IMR-90 (cell line): ENCODE measurements around the gene VWA7. TPM values are rescaled to one million over a fixed set of nuclear protein-coding genes. Genes with fewer than 3 reads are reported as not detected.

ENCODE experiments used
- ATAC-seq: fragments of 200-7000 bp; cut with Tn5 transposase; 2 replicates; pipeline ENCODE4 v1.9.1; 2020; ENCODE audit warnings: low read depth, mild to moderate bottlenecking, moderate library complexity
- BruUV-seq: library from RNA; stranded (reverse); fragments of 400-500 nt; replicated peaks from 2 replicates; lab custom pipeline; 2021; lab: Mats Ljungman, UMichigan
- CTCF ChIA-PET: fragments of 300-600 bp; formaldehyde crosslinking; extraction: SDS; loops from one replicate; lab custom pipeline; 2021; ENCODE audit warnings: antibody characterized with exemption; lab: Yijun Ruan, JAX
- POLR2A ChIA-PET: fragments of 300-600 bp; sonication (Branson Sonifier 250); formaldehyde crosslinking; loops from one replicate; lab custom pipeline; 2022; ENCODE audit warnings: antibody characterized with exemption; ENCODE audit not compliant: unreplicated experiment; lab: Charles Lee
- DNase-seq: peaks from one replicate; pipeline ENCODE4 v3.0.0; 2013
- H2AFZ ChIP-seq: replicated peaks from 2 replicates; pipeline ENCODE3; 2013; ENCODE audit warnings: low read length, mild to moderate bottlenecking; ENCODE audit not compliant: poor library complexity
- H2AK5ac ChIP-seq: 2 replicates; pipeline ENCODE4 v1.6.1; 2013; ENCODE audit warnings: low read depth, low read length, inconsistent platforms
- H2AK9ac ChIP-seq: replicated peaks from 2 replicates; pipeline ENCODE3; 2013; ENCODE audit warnings: mild to moderate bottlenecking, low read depth, low read length, moderate library complexity; ENCODE audit not compliant: poor library complexity
- H2BK120ac ChIP-seq: 2 replicates; pipeline ENCODE4 v1.6.1; 2013; ENCODE audit warnings: low read depth, low read length, inconsistent platforms
- H2BK15ac ChIP-seq: 3 replicates; pipeline ENCODE4 v1.6.1; 2013; ENCODE audit warnings: low read depth, low read length, inconsistent platforms
- H2BK20ac ChIP-seq: 2 replicates; pipeline ENCODE4 v1.6.1; 2013; ENCODE audit warnings: low read depth, mild to moderate bottlenecking, inconsistent platforms, low read length, moderate library complexity
- H2BK5ac ChIP-seq: 2 replicates; pipeline ENCODE4 v1.6.1; 2013; ENCODE audit warnings: mild to moderate bottlenecking, low read depth, low read length, inconsistent platforms; ENCODE audit not compliant: poor library complexity, severe bottlenecking
- H3K14ac ChIP-seq: replicated peaks from 2 replicates; pipeline ENCODE4 v1.6.1; 2013; ENCODE audit warnings: low read depth, low read length, inconsistent platforms
- H3K18ac ChIP-seq: 2 replicates; pipeline ENCODE4 v1.6.1; 2013; ENCODE audit warnings: low read depth, low read length, control low read depth
- H3K23ac ChIP-seq: 2 replicates; pipeline ENCODE4 v1.6.1; 2013; ENCODE audit warnings: low read depth, low read length, inconsistent platforms
- H3K27ac ChIP-seq: 2 replicates; pipeline ENCODE4 v1.5.1; 2013; ENCODE audit warnings: mild to moderate bottlenecking, control low read depth, low read length; ENCODE audit not compliant: insufficient read depth
- H3K27me3 ChIP-seq: 2 replicates; pipeline ENCODE4 v1.6.1; 2013; ENCODE audit warnings: low read length; ENCODE audit not compliant: control insufficient read depth, insufficient read depth
- H3K36me3 ChIP-seq: 2 replicates; pipeline ENCODE4 v1.6.1; 2013; ENCODE audit warnings: low read length, mixed read lengths; ENCODE audit not compliant: control insufficient read depth, insufficient read depth
- H3K4ac ChIP-seq: 2 replicates; pipeline ENCODE4 v1.6.1; 2013; ENCODE audit warnings: low read depth, low read length, inconsistent platforms
- H3K4me1 ChIP-seq: 2 replicates; pipeline ENCODE4 v1.6.1; 2013; ENCODE audit warnings: low read length, mixed read lengths; ENCODE audit not compliant: control insufficient read depth, insufficient read depth
- H3K4me2 ChIP-seq: 2 replicates; pipeline ENCODE4 v1.6.1; 2013; ENCODE audit warnings: low read depth, mild to moderate bottlenecking, control low read depth, low read length, moderate library complexity
- H3K4me3 ChIP-seq: 2 replicates; pipeline ENCODE4 v1.5.1; 2013; ENCODE audit warnings: low read depth, mild to moderate bottlenecking, control low read depth, low read length, moderate library complexity; ENCODE audit not compliant: insufficient read depth
- H3K56ac ChIP-seq: 2 replicates; pipeline ENCODE4 v1.6.1; 2013; ENCODE audit warnings: low read length, inconsistent platforms; ENCODE audit not compliant: insufficient read depth; ENCODE audit errors: extremely low read depth
- H3K79me1 ChIP-seq, 2 experiments: 2 replicates each; pipeline ENCODE4 v1.6.1; 2013; ENCODE audit warnings: low read length in 2 of 2, inconsistent platforms in 1 of 2, low read depth in 1 of 2
- H3K9ac ChIP-seq: 2 replicates; pipeline ENCODE4 v1.6.1; 2013; ENCODE audit warnings: low read depth, low read length, control low read depth
- H3K9me1 ChIP-seq: 2 replicates; pipeline ENCODE4 v1.6.1; 2013; ENCODE audit warnings: low read length, inconsistent platforms; ENCODE audit not compliant: insufficient read depth
- H3K9me3 ChIP-seq: 2 replicates; pipeline ENCODE4 v1.6.1; 2013; ENCODE audit warnings: low read length; ENCODE audit not compliant: control insufficient read depth, insufficient read depth
- H4K20me1 ChIP-seq: 2 replicates; pipeline ENCODE4 v1.6.1; 2013; ENCODE audit warnings: low read length, inconsistent platforms; ENCODE audit not compliant: insufficient read depth
- H4K5ac ChIP-seq: 2 replicates; pipeline ENCODE4 v1.6.1; 2013; ENCODE audit warnings: mild to moderate bottlenecking, low read depth, low read length, control low read depth
- H4K8ac ChIP-seq, 2 experiments: 2 replicates each; pipeline ENCODE4 v1.6.1; 2013; ENCODE audit warnings: low read depth in 2 of 2, low read length in 2 of 2, control low read depth in 1 of 2, inconsistent platforms in 1 of 2
- H4K91ac ChIP-seq: 2 replicates; pipeline ENCODE4 v1.6.1; 2013; ENCODE audit warnings: low read depth, low read length, inconsistent platforms; ENCODE audit not compliant: insufficient read depth
- BHLHE40 ChIP-seq: fragments of 150-350 bp; IDR thresholded peaks from 2 replicates; pipeline ENCODE4 v1.6.1; 2016; ENCODE audit warnings: mild to moderate bottlenecking, low read depth, low read length
- CEBPB ChIP-seq: IDR thresholded peaks from 2 replicates; pipeline ENCODE4 v1.6.1; 2012; ENCODE audit warnings: low read depth, low read length, improper control_type of control experiment
- CHD1 ChIP-seq: IDR thresholded peaks from 2 replicates; pipeline ENCODE4 v1.6.1; 2012; ENCODE audit warnings: low read depth, low read length, improper control_type of control experiment
- CTCF ChIP-seq: conservative IDR thresholded peaks from 2 replicates; pipeline ENCODE4 v1.5.1; 2012; ENCODE audit warnings: mild to moderate bottlenecking, low read depth, low read length, improper control_type of control experiment
- FOS ChIP-seq: fragments of 150-350 bp; IDR thresholded peaks from 2 replicates; pipeline ENCODE4 v1.6.1; 2016; ENCODE audit warnings: low read depth, low read length
- MAFK ChIP-seq: IDR thresholded peaks from 2 replicates; pipeline ENCODE4 v1.6.1; 2012; ENCODE audit warnings: low read depth, low read length, improper control_type of control experiment
- MAZ ChIP-seq: IDR thresholded peaks from 2 replicates; pipeline ENCODE4 v1.6.1; 2012; ENCODE audit warnings: low read depth, mild to moderate bottlenecking, low read length, improper control_type of control experiment, moderate library complexity, borderline replicate concordance
- MXI1 ChIP-seq: IDR thresholded peaks from 2 replicates; pipeline ENCODE4 v1.6.1; 2012; ENCODE audit warnings: low read depth, mild to moderate bottlenecking, low read length, moderate library complexity, borderline replicate concordance
- NFE2L2 ChIP-seq: fragments of 150-350 bp; IDR thresholded peaks from 2 replicates; pipeline ENCODE4 v1.6.1; 2016; ENCODE audit warnings: low read depth, mild to moderate bottlenecking, low read length
- POLR2A ChIP-seq: IDR thresholded peaks from 2 replicates; pipeline ENCODE4 v1.6.1; 2012; ENCODE audit warnings: mild to moderate bottlenecking, low read depth, low read length
- RAD21 ChIP-seq: IDR thresholded peaks from 2 replicates; pipeline ENCODE4 v1.6.1; 2012; ENCODE audit warnings: low read length, improper control_type of control experiment
- RCOR1 ChIP-seq: IDR thresholded peaks from 2 replicates; pipeline ENCODE4 v1.6.1; 2012; ENCODE audit warnings: mild to moderate bottlenecking, low read length, improper control_type of control experiment; ENCODE audit not compliant: insufficient replicate concordance
- RFX5 ChIP-seq: IDR thresholded peaks from 2 replicates; pipeline ENCODE4 v1.8.0; 2012; ENCODE audit warnings: low read depth, mild to moderate bottlenecking, low read length, moderate library complexity
- SMC3 ChIP-seq: fragments of 150-350 bp; IDR thresholded peaks from 2 replicates; pipeline ENCODE4 v1.6.1; 2016; ENCODE audit warnings: low read depth, mild to moderate bottlenecking, antibody characterized with exemption, low read length, moderate library complexity
- USF2 ChIP-seq: fragments of 150-350 bp; IDR thresholded peaks from 2 replicates; pipeline ENCODE4 v1.6.1; 2017; ENCODE audit warnings: mild to moderate bottlenecking, antibody characterized with exemption, low read length, low read depth
- WGBS, 2 experiments: methylation state at CpG; one replicate each; pipeline versions ENCODE4 v1.1.5 to v1.1.7; 2013; ENCODE audit warnings: missing lambda C conversion rate in 2 of 2; ENCODE audit not compliant: insufficient read length in 1 of 2; ENCODE audit errors: extremely low coverage in 2 of 2; 5-methylcytosine and 5-hydroxymethylcytosine counted together
- dilution Hi-C: fragments of 300-500 bp; cut with HindIII; formaldehyde crosslinking; loops from one replicate; pipeline ENCODE4 v1.14.3; 2018; ENCODE audit warnings: low sequenced_read_pairs; ENCODE audit not compliant: unreplicated experiment
- in situ Hi-C: fragments of 300-500 bp; cut with MboI; formaldehyde crosslinking; loops from 3 replicates; pipeline ENCODE4 v1.14.3; 2019; ENCODE audit warnings: low sequenced_read_pairs, inconsistent platforms, mixed read lengths
- intact Hi-C: fragments of 100-400 bp; cut with micrococcal nuclease; formaldehyde crosslinking; loops from 2 replicates; pipeline ENCODE4 v1.10.0; 2022
- polyA plus RNA-seq, 3 experiments: library from polyadenylated mRNA; depleted of rRNA; stranded (reverse); fragments of >200 nt; gene quantifications; 2 replicates each; pipeline ENCODE4 v1.2.3, GENCODE V29; 2012; ENCODE audit warnings: low replicate concordance in 1 of 3
- total RNA-seq: library from RNA; depleted of rRNA; stranded (reverse); fragments of >200 nt; gene quantifications from 2 replicates; pipeline ENCODE4 v1.2.3, GENCODE V29; 2012

Gene VWA7
- total and polyA plus RNA-seq, 2 of the 4 experiments (the other 2 are of a cell fraction), result under 0.01 to 1.4 TPM

- no peak overlapping the region for H3K9ac ChIP-seq
- intact Hi-C loops, result no loop called here
- ChIA-PET POLR2A (no interaction called here), CTCF (interaction anchor here (1.0 kb wide), 1 partner anchor 28 kb away, joined by 3 read pairs; no protein-coding TSS in a partner anchor)
- H3K14ac ChIP-seq, result no peak overlapping the region
- H2BK5ac ChIP-seq, result no peak overlapping the region
- in situ Hi-C loops, result no loop called here
- no peak overlapping the region for H3K4ac ChIP-seq
- H4K5ac ChIP-seq, result no peak overlapping the region
- H2BK20ac ChIP-seq, result no peak overlapping the region
- no peak overlapping the region for H3K27ac ChIP-seq
- H3K79me1 ChIP-seq, result no peaks in the 10 kb centered on the region
- peak overlapping the region in 1 of 2 experiments; percentile 73; a peak in 1 of 4 replicates for H4K8ac ChIP-seq
- H2BK120ac ChIP-seq, result no peak overlapping the region
- no peak overlapping the region for H4K91ac ChIP-seq
- no peaks in the 10 kb centered on the region for H3K27me3 ChIP-seq
- DNase-seq (no peak), ATAC-seq (peak; percentile 79)
- no TSS peak for BruUV-seq
- H3K9me3 ChIP-seq, result no peaks in the 10 kb centered on the region
- peak overlapping the region; percentile 83 for H2AFZ ChIP-seq
- H3K23ac ChIP-seq, result no peak overlapping the region
- dilution Hi-C loops, result no loop called here
- H2BK15ac ChIP-seq, result no peak overlapping the region
- H3K4me2 ChIP-seq, result peak overlapping the region; percentile 83
- peak overlapping the region; percentile 27; the same call in 1 of the 2 replicates for H3K4me3 ChIP-seq
- peaks cover 9% of the 10 kb centered on the region for H3K9me1 ChIP-seq
- peaks cover 4% of the 10 kb centered on the region for H3K4me1 ChIP-seq
- 0 out of 2 replicates have a peak, but pooled peaks cover 2% of the 10 kb centered on the region for H3K36me3 ChIP-seq
- H3K18ac ChIP-seq, result no peak overlapping the region
- 34% methylated on average over 19 of the region's 42 CpGs; no CpG with 5 or more reads in 1 of the 2 experiments for WGBS, 2 experiments
- no peak overlapping the region for H2AK5ac ChIP-seq
- H4K20me1 ChIP-seq, result no peaks in the 10 kb centered on the region
- H2AK9ac ChIP-seq, result no peak overlapping the region
- H3K56ac ChIP-seq, result no peak overlapping the region
- TF ChIP-seq BHLHE40, result no peak
- TF ChIP-seq RAD21, result no peak
- TF ChIP-seq RFX5, result no peak
- TF ChIP-seq FOS, result no peak
- no peak for TF ChIP-seq CHD1
- TF ChIP-seq SMC3, result no peak
- TF ChIP-seq NFE2L2, result no peak
- TF ChIP-seq USF2, result no peak
- no peak for TF ChIP-seq MAZ
- TF ChIP-seq CTCF, result no peak
- TF ChIP-seq POLR2A, result no peak
- no peak for TF ChIP-seq RCOR1
- TF ChIP-seq CEBPB, result no peak
- TF ChIP-seq MAFK, result no peak
- TF ChIP-seq MXI1, result no peak
These were observed 11.0 kb downstream of the VWA7 start for GRCh38 chr6:31765910-31766794.
